Epithelial cell of esophagus (primary cell): Measurements from ENCODE around the gene TPCN2.

Experiments
- DNase-seq: peaks from one replicate; pipeline ENCODE4 v3.0.0; 2010; ENCODE audit warnings: low read depth
- H3K4me3 ChIP-seq: 2 replicates; pipeline ENCODE4 v1.5.1; 2011; ENCODE audit warnings: mild to moderate bottlenecking, low read length, control low read depth
- CTCF ChIP-seq: IDR thresholded peaks from 2 replicates; pipeline ENCODE4 v1.5.1; 2011; ENCODE audit warnings: low read depth, mild to moderate bottlenecking, low read length, control low read depth, inconsistent platforms; ENCODE audit not compliant: insufficient read depth; ENCODE audit errors: missing control alignments

Gene TPCN2

GRCh38 chr11:69115586-69116560 lies 67.1 kb downstream of the TPCN2 start:
- no peak overlapping the region for H3K4me3 ChIP-seq
- DNase-seq = no peak
- no peak for TF ChIP-seq CTCF

GRCh38 chr11:69116671-69117070 lies 67.9 kb downstream of the TPCN2 start:
- TF ChIP-seq CTCF = no peak
- no peak for DNase-seq
- H3K4me3 ChIP-seq = no peak overlapping the region

GRCh38 chr11:69119190-69119589 lies 70.5 kb downstream of the TPCN2 start:
- H3K4me3 ChIP-seq = no peak overlapping the region
- TF ChIP-seq CTCF = no peak
- no peak for DNase-seq

- no peak for TF ChIP-seq CTCF
- no peak overlapping the region for H3K4me3 ChIP-seq
- DNase-seq = no peak
These were observed 71.6 kb downstream of the TPCN2 start for GRCh38 chr11:69120096-69120875.

- no peak for TF ChIP-seq CTCF
- DNase-seq = peak; percentile 58
- H3K4me3 ChIP-seq = no peak overlapping the region
These were observed 72.3 kb downstream of the TPCN2 start for GRCh38 chr11:69121021-69121420.

- H3K4me3 ChIP-seq = no peak overlapping the region
- no peak for DNase-seq
- TF ChIP-seq CTCF = no peak
These were observed 73.0 kb downstream of the TPCN2 start for GRCh38 chr11:69121621-69122325.
